GM21619 (cell line): ENCODE measurements around the gene GYPC.
"Not testable (repeated sequence)": the region's sequence is repeated elsewhere in the genome, so short reads cannot be mapped to it uniquely, and the experiment has no call there.

Source experiments
- ATAC-seq: cut with Tn5 transposase; IDR thresholded peaks from one replicate; pipeline ENCODE4 v1.9.1; 2021; ENCODE audit not compliant: unreplicated experiment

The GYPC gene

GRCh38 chr2:126668254-126668653 is 12.3 kb downstream of the GYPC start:
- ATAC-seq: no peak

GRCh38 chr2:126669772-126670171 is 13.8 kb downstream of the GYPC start:
- no peak for ATAC-seq

DNA sequence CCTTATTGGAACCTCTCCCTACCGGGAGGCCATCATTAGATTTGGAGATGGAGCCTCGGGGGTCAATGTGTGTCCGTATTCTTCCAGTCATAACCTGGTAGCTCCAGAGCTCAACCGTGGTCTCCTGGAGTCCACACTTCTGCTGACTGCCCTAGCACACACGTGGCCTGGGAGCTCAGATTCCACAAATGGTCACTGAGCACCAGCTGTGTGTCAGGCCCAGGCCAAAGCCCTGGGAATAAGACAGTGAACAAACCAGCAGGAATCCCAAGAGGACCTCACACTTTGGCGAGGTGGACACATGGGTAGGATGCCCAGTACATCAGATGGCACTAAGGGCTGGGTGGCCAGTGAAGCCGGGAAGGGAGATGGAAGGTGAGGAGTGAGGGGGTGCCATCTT is 15.5 kb downstream of the GYPC start:
- ATAC-seq: no peak

GRCh38 chr2:126672980-126673605 is 17.1 kb downstream of the GYPC start:
- no peak for ATAC-seq

- ATAC-seq: no peak
Measured at GRCh38 chr2:126674075-126674744, 18.3 kb downstream of the GYPC start.

DNA sequence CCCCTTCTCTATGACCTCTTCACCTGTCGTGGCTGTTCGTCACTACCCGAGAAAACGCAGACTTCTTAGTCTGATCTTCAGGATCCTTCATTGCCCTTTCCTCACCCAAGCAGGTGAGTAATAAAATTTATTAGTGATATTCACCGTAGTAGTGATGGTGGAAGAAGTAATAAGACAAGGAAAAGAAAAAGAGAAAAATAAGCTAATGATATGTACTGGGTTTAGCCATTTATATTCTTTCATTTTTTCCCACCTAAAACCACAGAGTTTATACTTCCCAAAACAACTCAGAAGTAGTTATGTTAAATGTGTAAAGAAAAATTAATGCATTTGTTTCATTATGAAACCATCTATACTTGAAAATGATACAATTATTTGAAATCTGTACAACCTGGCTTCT is 19.7 kb downstream of the GYPC start:
- no peak for ATAC-seq

DNA sequence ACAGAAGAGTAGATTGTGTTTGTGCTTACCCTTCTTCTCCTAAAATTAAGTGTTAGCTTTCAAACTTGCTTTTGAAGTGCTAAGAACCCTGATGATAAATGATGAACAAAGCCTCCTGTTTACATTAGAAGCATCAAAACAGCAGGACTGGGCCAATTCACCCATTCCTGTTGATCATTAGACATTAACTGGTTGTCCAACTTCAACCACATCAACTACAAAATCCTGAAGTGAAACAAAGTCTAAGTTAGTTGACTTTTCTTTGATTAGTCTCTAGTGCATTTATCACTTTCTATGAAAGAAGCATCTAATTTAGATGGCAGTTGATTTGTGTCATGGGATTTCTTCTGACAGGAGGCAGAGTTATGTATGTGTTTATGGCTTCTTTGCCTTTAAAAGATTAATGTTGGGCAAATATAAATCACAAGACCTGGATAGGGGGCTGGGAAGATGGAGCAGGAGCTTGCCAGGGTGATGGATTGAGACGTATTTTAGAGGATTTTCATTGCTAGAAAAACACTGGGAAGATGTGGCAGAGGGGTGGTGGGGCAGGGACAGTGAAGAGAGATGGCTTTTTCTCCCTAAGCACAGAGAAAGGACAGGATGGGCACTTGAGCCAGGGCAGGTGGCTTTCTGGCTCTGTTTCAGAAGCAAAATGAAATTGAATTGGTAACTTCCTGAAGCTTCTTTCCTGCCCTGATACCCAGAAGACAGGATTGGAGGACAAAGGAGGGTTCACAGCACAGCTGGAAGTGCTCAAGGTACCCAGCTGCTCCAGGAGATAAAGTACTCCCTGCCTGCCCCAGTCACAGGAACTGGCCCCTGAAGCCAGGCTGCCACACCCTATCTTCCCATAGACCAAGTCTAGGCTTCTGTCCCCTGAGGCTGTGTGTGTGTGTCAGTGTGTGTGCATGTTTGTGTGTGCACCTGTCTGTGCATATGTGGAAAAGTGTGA is 20.5 kb downstream of the GYPC start:
- ATAC-seq: no peak

GRCh38 chr2:126677176-126677538 is 21.2 kb downstream of the GYPC start:
- ATAC-seq: no peak

DNA sequence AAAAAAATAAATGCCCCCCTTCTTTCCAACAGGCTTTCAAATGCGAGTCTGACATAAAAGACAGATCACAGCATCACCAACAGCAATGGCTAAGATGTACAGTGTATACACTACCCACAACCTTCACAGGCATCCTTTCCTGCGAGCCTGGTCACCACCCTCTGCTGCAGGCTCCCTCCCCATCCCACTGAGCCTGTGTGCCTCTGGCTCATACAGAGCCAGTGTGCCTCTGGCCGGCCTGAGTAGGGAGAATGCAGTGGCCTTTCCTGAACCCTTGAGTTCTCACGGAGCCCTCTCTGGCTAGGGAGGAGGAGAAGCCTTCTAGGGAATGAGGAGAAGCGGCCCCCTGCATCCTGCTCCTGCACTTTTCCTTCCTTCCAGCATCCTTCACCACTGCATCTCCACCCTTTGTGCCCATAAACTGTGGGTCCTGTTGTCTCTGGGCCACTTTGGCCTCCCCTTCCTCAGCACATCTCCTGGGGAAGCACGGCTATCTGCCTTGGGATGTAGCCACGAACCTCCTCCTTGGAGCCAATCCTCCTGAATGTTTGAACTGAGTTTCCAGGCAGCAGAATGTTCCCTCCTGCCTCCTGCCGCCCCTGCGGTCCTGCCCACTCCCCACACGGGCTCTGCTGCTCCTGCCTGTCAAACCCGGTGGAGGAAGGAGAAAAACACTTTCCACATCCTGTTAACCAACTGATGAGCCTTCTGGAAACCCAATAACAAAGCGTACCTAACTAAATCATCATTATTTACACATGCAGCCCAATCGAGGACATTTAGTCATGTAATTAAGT is 22.5 kb downstream of the GYPC start:
- no peak for ATAC-seq

DNA sequence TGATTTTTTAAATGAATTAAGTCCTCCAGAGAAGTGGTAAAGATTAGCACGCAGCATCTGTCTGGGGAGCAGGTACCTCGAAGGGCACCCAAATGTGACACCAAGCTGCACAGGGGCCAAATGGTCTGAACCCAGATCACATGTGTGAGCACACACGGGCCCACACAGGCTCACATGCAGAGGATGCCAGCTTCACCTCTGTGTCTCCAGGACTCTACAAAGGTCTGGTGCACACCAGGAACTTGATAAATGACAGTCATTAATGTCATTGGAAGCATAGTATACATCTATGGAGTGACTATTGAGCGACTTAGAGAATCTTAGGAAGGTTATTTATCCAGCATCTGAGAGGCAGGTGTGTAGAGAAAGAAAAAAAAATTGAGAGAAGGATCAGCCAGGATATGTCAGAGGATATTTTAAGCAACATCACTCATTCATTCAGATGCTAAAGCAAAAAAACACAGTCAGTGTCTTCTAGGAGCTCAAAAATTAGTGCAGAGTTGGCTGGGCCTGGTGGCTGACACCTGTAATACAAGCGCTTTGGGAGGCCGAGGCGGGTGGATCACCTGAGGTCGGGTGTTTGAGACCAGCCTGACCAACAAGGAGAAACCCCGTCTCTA is 23.2 kb downstream of the GYPC start:
- no peak for ATAC-seq

- no peak for ATAC-seq
Measured at GRCh38 chr2:126681505-126681904, 25.5 kb downstream of the GYPC start.

DNA sequence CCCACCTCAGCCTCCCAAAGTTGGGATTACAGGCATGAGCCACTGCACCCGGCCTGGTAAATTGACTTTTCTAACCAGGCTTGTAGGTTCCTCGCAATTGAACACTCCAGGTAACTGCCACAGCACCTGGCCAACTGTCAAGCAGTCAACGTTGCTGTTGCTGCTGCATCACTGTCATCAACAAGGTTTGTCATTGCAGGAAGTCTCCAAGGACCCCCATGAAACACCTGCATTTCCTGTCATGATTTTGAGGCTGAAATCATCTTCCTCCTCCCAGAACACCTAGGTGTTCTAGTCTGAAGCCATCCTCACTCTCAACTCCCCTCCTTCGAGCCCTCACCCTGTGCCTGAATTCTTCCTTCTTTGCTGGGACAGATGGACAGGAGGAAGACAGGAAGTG is 29.7 kb downstream of the GYPC start:
- no peak for ATAC-seq

DNA sequence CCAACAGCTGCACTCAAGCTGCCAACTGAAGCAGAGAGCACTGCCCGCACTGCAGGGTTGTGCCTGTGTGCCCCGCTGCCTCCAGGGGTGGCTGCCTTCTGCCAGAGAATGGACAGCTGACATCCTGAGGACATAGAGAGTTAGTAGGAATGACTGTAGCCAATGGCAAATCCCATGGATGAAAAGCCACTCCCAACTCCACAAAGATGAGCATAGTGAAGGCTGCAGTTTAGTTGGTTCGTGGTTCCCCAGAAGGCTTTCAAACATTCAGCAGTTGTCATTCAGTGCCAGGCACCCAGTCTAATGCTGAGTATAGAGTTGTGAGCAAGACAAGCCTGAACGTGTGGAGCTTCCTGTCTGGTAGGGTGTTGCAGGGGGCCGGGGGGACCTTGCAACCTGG is 30.3 kb downstream of the GYPC start:
- no peak for ATAC-seq

DNA sequence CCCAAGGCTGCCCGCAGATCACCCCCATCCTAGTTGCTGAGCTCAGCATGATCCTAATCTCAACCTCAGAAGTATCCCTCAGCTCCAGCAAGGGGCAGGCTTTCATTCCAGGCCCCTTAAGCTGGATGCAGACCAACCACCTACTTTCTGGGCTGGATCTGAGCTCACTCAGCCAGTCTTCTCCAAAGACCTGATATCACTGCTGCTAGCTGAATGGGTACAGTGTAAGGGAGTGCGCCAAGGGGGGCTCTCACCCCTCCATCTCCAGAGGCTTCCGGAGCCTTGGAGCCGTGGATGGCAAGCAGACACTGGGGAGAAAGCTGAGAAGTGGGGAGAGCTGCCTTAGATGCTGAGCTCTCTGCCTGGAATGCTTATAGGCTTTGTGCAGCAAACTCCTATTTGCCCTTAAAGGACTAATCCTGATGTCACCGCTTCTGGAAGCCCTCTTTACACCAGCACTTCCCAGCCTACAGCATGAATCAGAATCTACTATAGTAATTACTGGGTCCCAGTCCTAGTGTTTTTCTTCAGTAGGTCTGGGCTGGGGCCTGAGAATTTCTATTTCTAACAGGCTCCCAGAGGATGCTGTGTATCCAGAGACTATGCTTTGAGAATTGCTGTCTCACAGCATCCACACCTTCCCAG is 31.0 kb downstream of the GYPC start:
- no peak for ATAC-seq

DNA sequence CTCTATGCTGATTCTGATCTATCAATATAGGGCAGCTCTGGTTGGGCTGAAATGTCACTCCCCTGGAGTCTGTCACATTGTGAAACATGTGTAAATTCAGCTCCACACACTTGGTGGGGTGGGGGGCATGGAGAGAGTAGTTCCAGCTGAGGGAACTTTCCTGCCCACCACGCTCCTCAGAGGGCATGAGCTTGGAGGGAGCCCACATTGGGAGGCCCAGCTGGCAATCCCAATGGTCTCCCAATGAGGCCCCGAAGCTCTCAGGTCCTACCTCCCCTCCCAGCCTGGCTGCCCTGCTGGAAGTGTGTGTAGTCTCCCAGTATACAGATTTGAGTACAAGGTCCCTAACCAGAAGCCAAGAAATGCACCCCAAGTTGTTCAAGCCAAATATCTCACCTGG is 31.5 kb downstream of the GYPC start:
- ATAC-seq: no peak

GRCh38 chr2:126688594-126688993 is 32.6 kb downstream of the GYPC start:
- not testable (repeated sequence) for ATAC-seq

DNA sequence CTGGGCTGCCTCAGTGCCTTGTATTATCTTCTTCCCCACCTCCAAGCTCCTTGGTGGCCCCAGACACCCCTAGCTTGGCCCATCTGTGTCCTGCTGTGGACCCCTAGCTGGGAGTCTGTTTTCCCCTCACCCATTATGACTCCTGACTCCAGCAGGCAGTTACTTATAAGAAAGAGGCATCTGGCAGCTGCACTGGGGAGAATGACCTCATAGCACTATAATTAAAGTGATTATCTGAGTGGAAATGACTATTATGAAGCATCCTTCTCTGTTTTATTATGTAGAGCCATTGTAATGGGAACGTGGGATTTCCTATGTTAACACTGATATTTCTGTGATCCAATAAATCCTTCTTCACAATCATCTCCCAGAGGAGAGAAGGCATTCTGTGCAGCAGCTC is 36.3 kb downstream of the GYPC start:
- ATAC-seq: not testable (repeated sequence)

DNA sequence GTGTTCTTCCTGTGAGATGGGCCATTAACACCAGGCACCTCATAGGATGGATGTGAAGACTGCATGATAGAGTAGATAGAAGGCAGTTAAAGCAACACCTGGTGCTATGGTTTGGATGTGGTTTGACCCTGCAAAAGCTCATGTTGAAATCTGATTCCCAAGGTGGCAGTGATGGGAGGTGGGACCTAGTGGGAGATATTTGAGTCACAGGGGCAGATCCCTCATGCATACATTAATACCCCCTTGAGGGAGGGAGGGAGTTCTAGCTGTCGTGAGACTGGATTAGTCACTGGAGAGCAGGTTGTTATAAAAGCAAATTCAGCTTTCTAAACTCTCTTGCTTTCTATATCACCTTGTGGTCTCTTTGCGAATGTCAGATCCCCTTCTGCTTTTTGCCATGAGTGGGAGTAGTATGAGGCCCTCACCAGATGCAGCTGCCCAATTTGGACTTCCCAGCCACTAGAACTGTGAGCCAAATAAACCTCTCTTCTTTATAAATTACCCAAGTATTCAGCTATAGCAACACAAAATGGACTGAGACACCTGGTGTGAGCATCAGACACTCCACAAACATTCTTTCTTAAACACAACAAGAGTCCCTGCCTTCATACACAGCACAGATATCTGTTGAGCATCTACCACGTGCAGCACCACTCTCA is 37.1 kb downstream of the GYPC start:
- not testable (repeated sequence) for ATAC-seq

DNA sequence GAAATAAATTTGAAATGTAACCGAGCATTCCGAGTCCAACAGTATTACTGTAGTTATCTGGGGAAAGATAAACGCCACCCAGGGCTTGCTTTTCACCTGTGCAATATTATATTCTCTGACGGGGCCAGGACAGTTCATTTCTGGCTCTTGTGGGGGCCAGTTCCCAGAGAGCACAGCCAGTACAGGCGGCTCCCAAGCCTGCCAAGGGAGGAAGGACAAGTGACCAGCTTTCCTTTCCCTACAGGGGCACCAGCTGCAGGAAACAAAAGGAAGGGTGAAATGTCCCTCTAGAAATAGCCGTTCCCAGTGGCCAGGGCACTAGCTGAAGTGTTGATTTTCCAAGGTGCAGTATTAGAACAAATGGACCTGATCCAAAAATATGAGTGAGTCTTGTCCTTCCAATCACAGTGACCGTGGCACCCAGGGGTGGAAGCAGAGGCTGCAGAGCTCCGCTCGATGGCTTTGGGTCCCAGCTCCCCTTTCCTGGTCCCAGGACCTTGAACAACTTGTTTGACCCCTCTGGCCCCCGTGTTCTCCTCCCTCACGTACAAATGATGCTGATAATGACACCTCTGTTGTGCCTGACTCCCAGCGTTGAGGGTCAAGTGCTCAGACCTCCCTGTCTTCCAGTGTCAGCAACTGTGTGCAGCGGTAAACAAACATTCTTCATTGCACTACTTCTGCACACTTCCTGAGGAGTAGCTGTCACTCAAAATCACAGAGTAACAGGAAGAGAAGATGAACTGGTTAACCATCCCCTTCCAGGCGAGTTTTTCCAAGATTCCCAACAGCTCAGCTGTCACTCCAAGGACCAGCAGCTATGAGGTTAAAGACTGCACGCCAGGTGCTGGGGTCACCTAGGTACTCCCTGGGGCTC is 40.9 kb downstream of the GYPC start:
- ATAC-seq: no peak
